H9 (cell line): ENCODE data around the gene TERT. TPM values are rescaled to one million over a fixed set of nuclear protein-coding genes. Genes with fewer than 3 reads are reported as not detected.

Source experiments
- DNase-seq: peaks from one replicate; pipeline ENCODE4 v3.0.0-alpha.2; 2017
- H2AFZ ChIP-seq: one replicate; pipeline ENCODE4 v1.6.1; 2013; ENCODE audit warnings: mild to moderate bottlenecking, low read length, control low read depth, moderate library complexity
- H2AK5ac ChIP-seq: 2 replicates; pipeline ENCODE4 v1.6.1; 2013; ENCODE audit warnings: low read length, control low read depth, mixed read lengths; ENCODE audit not compliant: insufficient read length
- H2BK120ac ChIP-seq: one replicate; pipeline ENCODE4 v1.6.1; 2013; ENCODE audit warnings: low read depth, mild to moderate bottlenecking, low read length, control low read depth, inconsistent platforms; ENCODE audit not compliant: poor library complexity, severe bottlenecking
- H2BK12ac ChIP-seq: 2 replicates; pipeline ENCODE4 v1.6.1; 2013; ENCODE audit warnings: low read length, control low read depth, mixed read lengths, low read depth; ENCODE audit not compliant: insufficient read length
- H2BK15ac ChIP-seq: 2 replicates; pipeline ENCODE4 v1.6.1; 2013; ENCODE audit warnings: low read depth, low read length, control low read depth
- H2BK20ac ChIP-seq: one replicate; pipeline ENCODE4 v1.6.1; 2013; ENCODE audit warnings: low read depth, mild to moderate bottlenecking, low read length, control low read depth, inconsistent platforms; ENCODE audit not compliant: poor library complexity, severe bottlenecking
- H2BK5ac ChIP-seq: 2 replicates; pipeline ENCODE4 v1.6.1; 2013; ENCODE audit warnings: low read length, control low read depth, mixed read lengths; ENCODE audit not compliant: insufficient read length
- H3K14ac ChIP-seq: 2 replicates; pipeline ENCODE4 v1.6.1; 2013; ENCODE audit warnings: low read length, control low read depth; ENCODE audit not compliant: insufficient read depth
- H3K18ac ChIP-seq: 2 replicates; pipeline ENCODE4 v1.6.1; 2013; ENCODE audit warnings: low read depth, mild to moderate bottlenecking, mixed read lengths, low read length, control low read depth; ENCODE audit not compliant: insufficient read length
- H3K23ac ChIP-seq: 2 replicates; pipeline ENCODE4 v1.6.1; 2013; ENCODE audit warnings: low read length, control low read depth, mixed read lengths, low read depth; ENCODE audit not compliant: insufficient read length
- H3K23me2 ChIP-seq: 2 replicates; pipeline ENCODE4 v1.6.1; 2013; ENCODE audit warnings: low read depth, mild to moderate bottlenecking, mixed read lengths, low read length, control low read depth; ENCODE audit not compliant: insufficient read length, poor library complexity, severe bottlenecking
- H3K27ac ChIP-seq: 2 replicates; pipeline ENCODE4 v1.5.1; 2013; ENCODE audit warnings: low read length, control low read depth, mixed read lengths, low read depth; ENCODE audit not compliant: insufficient read length
- H3K27me3 ChIP-seq: 2 replicates; pipeline ENCODE4 v1.6.1; 2013; ENCODE audit warnings: low read length, control low read depth, inconsistent platforms; ENCODE audit not compliant: insufficient read depth
- H3K4ac ChIP-seq: 2 replicates; pipeline ENCODE4 v1.6.1; 2013; ENCODE audit warnings: low read depth, mild to moderate bottlenecking, control low read depth, inconsistent platforms, low read length, moderate library complexity
- H3K4me1 ChIP-seq: 2 replicates; pipeline ENCODE4 v1.6.1; 2013; ENCODE audit warnings: low read length, control low read depth, inconsistent platforms; ENCODE audit not compliant: insufficient read depth
- H3K4me2 ChIP-seq: 2 replicates; pipeline ENCODE4 v1.6.1; 2013; ENCODE audit warnings: low read length, control low read depth, mixed read lengths; ENCODE audit not compliant: insufficient read length, insufficient read depth
- H3K56ac ChIP-seq: 2 replicates; pipeline ENCODE4 v1.6.1; 2013; ENCODE audit warnings: low read depth, mild to moderate bottlenecking, mixed read lengths, low read length, control low read depth; ENCODE audit not compliant: insufficient read length
- H3K79me1 ChIP-seq: 2 replicates; pipeline ENCODE4 v1.6.1; 2013; ENCODE audit warnings: low read depth, mild to moderate bottlenecking, moderate library complexity, low read length, control low read depth, inconsistent platforms; ENCODE audit not compliant: insufficient read depth, poor library complexity, severe bottlenecking
- H3K79me2 ChIP-seq: 2 replicates; pipeline ENCODE4 v1.6.1; 2013; ENCODE audit warnings: low read length, control low read depth, inconsistent platforms; ENCODE audit not compliant: insufficient read depth
- H3K9ac ChIP-seq: 2 replicates; pipeline ENCODE4 v1.6.1; 2013; ENCODE audit warnings: low read length, control low read depth, mixed read lengths; ENCODE audit not compliant: insufficient read length; ENCODE audit errors: extremely low read depth
- H3K9me3 ChIP-seq: one replicate; pipeline ENCODE4 v1.6.1; 2013; ENCODE audit warnings: low read depth, low read length, inconsistent platforms; ENCODE audit not compliant: control insufficient read depth
- H3T11ph ChIP-seq: one replicate; pipeline ENCODE4 v1.6.1; 2013; ENCODE audit warnings: mild to moderate bottlenecking, low read length, control low read depth, inconsistent platforms
- H4K20me1 ChIP-seq: one replicate; pipeline ENCODE4 v1.6.1; 2013; ENCODE audit not compliant: control insufficient read depth, insufficient read length, insufficient read depth
- H4K5ac ChIP-seq: 2 replicates; pipeline ENCODE4 v1.6.1; 2013; ENCODE audit warnings: low read depth, mild to moderate bottlenecking, mixed read lengths, low read length, control low read depth; ENCODE audit not compliant: insufficient read length
- H4K8ac ChIP-seq: replicated peaks from 2 replicates; pipeline ENCODE4 v1.6.1; 2013; ENCODE audit warnings: low read length, control low read depth, mixed read lengths, low read depth; ENCODE audit not compliant: insufficient read length
- H4K91ac ChIP-seq: 2 replicates; pipeline ENCODE4 v1.6.1; 2013; ENCODE audit warnings: low read depth, mild to moderate bottlenecking, moderate library complexity, mixed read lengths, low read length, control low read depth; ENCODE audit not compliant: insufficient read length
- H3K27ac Mint-ChIP-seq, 3 experiments: 2 replicates in 2 of 3; 3 replicates in 1 of 3; pipeline ENCODE4 v1.8.0; 2020 to 2021; ENCODE audit warnings: mixed read lengths in 3 of 3, mild to moderate bottlenecking in 1 of 3, moderate library complexity in 1 of 3
- H3K27me3 Mint-ChIP-seq: 2 replicates; pipeline ENCODE4 v1.8.0; 2021; ENCODE audit warnings: low read depth, mild to moderate bottlenecking, moderate library complexity, mixed read lengths
- H3K36me3 Mint-ChIP-seq, 3 experiments: 2 replicates in 2 of 3; 3 replicates in 1 of 3; pipeline ENCODE4 v1.8.0; 2020 to 2021; ENCODE audit warnings: low read depth in 3 of 3, mixed read lengths in 3 of 3; ENCODE audit not compliant: insufficient read depth in 1 of 3
- H3K4me1 Mint-ChIP-seq, 2 experiments: 2 replicates each; pipeline ENCODE4 v1.8.0; 2020; ENCODE audit warnings: mixed read lengths in 2 of 2
- H3K4me3 Mint-ChIP-seq, 2 experiments: 2 replicates in 1 of 2; 3 replicates in 1 of 2; pipeline ENCODE4 v1.8.0; 2020 to 2021; ENCODE audit warnings: mild to moderate bottlenecking in 2 of 2, mixed read lengths in 2 of 2, moderate library complexity in 1 of 2
- H3K9me3 Mint-ChIP-seq, 2 experiments: 2 replicates in 1 of 2; 3 replicates in 1 of 2; pipeline ENCODE4 v1.8.0; 2020; ENCODE audit warnings: mild to moderate bottlenecking in 2 of 2, mixed read lengths in 2 of 2, moderate library complexity in 1 of 2
- WGBS: extraction: QIAGEN DNeasy Blood & Tissue Kit; methylation state at CpG from one replicate; pipeline ENCODE4 v1.1.7; 2013; ENCODE audit warnings: missing lambda C conversion rate, low lambda C conversion rate, mixed read lengths; ENCODE audit not compliant: insufficient read length; ENCODE audit errors: extremely low coverage; 5-methylcytosine and 5-hydroxymethylcytosine counted together
- total RNA-seq: library from RNA; stranded (reverse); gene quantifications from 2 replicates; pipeline ENCODE4 v1.2.1, GENCODE V29; 2021
- TF ChIP-seq, protein P1 (sequence below): fragments of 200-600 bp; sonication (generic); conservative IDR thresholded peaks from 3 replicates; pipeline ENCODE4 v1.8.0; 2021; ENCODE audit warnings: antibody characterized with exemption, mild to moderate bottlenecking

The TERT gene
- total RNA-seq, 1 experiment from 2014 or later = 15.5 TPM

DNA sequence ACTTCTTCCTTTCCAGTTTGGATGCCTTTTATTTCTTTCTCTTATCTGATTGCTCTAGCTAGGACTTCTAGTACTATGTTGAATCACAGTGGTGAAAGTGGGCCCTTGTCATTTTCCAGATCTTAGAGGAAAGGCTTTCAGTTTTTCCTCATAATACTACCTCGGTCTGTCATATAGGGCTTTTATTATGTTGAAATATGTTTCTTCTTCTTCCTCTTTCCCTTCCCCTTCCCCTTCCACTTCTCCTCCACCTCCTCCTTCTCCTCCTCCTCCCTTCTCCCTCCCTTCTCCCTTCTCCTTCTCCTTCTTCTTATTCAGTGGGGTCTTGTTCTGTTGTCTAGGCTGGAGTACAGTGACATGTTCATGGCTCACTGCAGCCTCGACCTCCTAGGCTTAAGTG is 9.2 kb upstream of the TERT start:
- Histone ChIP-seq H4K91ac (no peak overlapping the region), H4K20me1 (no peaks in the 10 kb centered on the region), H2BK12ac (no peak overlapping the region), H2BK20ac (no peak overlapping the region), H2AFZ (no peak overlapping the region), H3K79me1 (no peaks in the 10 kb centered on the region), H3K56ac (no peak overlapping the region), H4K8ac (no peak overlapping the region), H3K27me3 (no peaks in the 10 kb centered on the region), H3T11ph (no peak overlapping the region), H3K9ac (no peak overlapping the region), H3K9me3 (no peaks in the 10 kb centered on the region), H4K5ac (no peak overlapping the region), H2BK120ac (no peak overlapping the region), H3K18ac (no peak overlapping the region), H2AK5ac (no peak overlapping the region), H2BK15ac (no peak overlapping the region), H3K4ac (no peak overlapping the region), H3K23me2 (no peaks in the 10 kb centered on the region), H3K14ac (no peak overlapping the region), H3K4me2 (no peak overlapping the region), H3K27ac (no peak overlapping the region), H3K4me1 (no peaks in the 10 kb centered on the region), H3K79me2 (no peaks in the 10 kb centered on the region), H3K23ac (no peak overlapping the region), H2BK5ac (no peak overlapping the region)
- Mint-ChIP-seq H3K36me3 (no peaks in the 10 kb centered on the region), H3K9me3 (peaks cover 2 to 3% of the 10 kb centered on the region in 2 experiments; a peak in 1 of 5 replicates), H3K4me1 (no peaks in the 10 kb centered on the region), H3K27ac (no peak overlapping the region), H3K27me3 (peaks cover 16% of the 10 kb centered on the region), H3K4me3 (no peak overlapping the region)
- no peak for DNase-seq
- TF ChIP-seq, protein P1, sequence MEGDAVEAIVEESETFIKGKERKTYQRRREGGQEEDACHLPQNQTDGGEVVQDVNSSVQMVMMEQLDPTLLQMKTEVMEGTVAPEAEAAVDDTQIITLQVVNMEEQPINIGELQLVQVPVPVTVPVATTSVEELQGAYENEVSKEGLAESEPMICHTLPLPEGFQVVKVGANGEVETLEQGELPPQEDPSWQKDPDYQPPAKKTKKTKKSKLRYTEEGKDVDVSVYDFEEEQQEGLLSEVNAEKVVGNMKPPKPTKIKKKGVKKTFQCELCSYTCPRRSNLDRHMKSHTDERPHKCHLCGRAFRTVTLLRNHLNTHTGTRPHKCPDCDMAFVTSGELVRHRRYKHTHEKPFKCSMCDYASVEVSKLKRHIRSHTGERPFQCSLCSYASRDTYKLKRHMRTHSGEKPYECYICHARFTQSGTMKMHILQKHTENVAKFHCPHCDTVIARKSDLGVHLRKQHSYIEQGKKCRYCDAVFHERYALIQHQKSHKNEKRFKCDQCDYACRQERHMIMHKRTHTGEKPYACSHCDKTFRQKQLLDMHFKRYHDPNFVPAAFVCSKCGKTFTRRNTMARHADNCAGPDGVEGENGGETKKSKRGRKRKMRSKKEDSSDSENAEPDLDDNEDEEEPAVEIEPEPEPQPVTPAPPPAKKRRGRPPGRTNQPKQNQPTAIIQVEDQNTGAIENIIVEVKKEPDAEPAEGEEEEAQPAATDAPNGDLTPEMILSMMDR = no peak
- no CpG with 5 or more reads among the region's 2 CpGs for WGBS
